AG04450 (cell line): ENCODE measurements around the gene STXBP1. TPM values are rescaled to one million over a fixed set of nuclear protein-coding genes. Genes with fewer than 3 reads are reported as not detected.

Experiments
- CTCF ChIA-PET: fragments of 300-600, 350-600 bp; formaldehyde crosslinking; extraction: SDS; loops from one replicate; lab custom pipeline; 2022; ENCODE audit warnings: antibody characterized with exemption, inconsistent platforms; lab: Charles Lee
- POLR2A ChIA-PET: fragments of 350-600 bp; formaldehyde crosslinking; extraction: SDS; loops from one replicate; lab custom pipeline; 2021; ENCODE audit warnings: antibody characterized with exemption, inconsistent platforms; lab: Yijun Ruan, JAX
- DNase-seq: peaks from one replicate; pipeline ENCODE4 v3.0.0-alpha.2; 2011; ENCODE audit warnings: low read depth, low spot score
- H3K27ac ChIP-seq: one replicate; pipeline ENCODE4 v1.5.1; 2012; ENCODE audit warnings: low read depth, low read length, control low read depth
- H3K27me3 ChIP-seq: one replicate; pipeline ENCODE4 v1.6.0; 2012; ENCODE audit warnings: low read length; ENCODE audit not compliant: control insufficient read depth, insufficient read depth
- H3K4me3 ChIP-seq: 2 replicates; pipeline ENCODE4 v1.5.1; 2011; ENCODE audit warnings: mild to moderate bottlenecking, low read depth, low read length, control low read depth
- H3K9me3 ChIP-seq: 2 replicates; pipeline ENCODE4 v1.5.1; 2012; ENCODE audit warnings: low read length; ENCODE audit not compliant: control insufficient read depth, insufficient read depth
- polyA plus RNA-seq: library from polyadenylated mRNA; depleted of rRNA; stranded (reverse); fragments of >200 nt; gene quantifications from 2 replicates; pipeline ENCODE4 v1.2.3, GENCODE V29; 2011
- TF ChIP-seq, protein P1 (sequence below): IDR thresholded peaks from 2 replicates; pipeline ENCODE4 v1.5.1; 2011; ENCODE audit warnings: low read depth, low read length, control low read depth, inconsistent platforms

The STXBP1 gene
- polyA plus RNA-seq, 1 experiment: 19.8 TPM

DNA sequence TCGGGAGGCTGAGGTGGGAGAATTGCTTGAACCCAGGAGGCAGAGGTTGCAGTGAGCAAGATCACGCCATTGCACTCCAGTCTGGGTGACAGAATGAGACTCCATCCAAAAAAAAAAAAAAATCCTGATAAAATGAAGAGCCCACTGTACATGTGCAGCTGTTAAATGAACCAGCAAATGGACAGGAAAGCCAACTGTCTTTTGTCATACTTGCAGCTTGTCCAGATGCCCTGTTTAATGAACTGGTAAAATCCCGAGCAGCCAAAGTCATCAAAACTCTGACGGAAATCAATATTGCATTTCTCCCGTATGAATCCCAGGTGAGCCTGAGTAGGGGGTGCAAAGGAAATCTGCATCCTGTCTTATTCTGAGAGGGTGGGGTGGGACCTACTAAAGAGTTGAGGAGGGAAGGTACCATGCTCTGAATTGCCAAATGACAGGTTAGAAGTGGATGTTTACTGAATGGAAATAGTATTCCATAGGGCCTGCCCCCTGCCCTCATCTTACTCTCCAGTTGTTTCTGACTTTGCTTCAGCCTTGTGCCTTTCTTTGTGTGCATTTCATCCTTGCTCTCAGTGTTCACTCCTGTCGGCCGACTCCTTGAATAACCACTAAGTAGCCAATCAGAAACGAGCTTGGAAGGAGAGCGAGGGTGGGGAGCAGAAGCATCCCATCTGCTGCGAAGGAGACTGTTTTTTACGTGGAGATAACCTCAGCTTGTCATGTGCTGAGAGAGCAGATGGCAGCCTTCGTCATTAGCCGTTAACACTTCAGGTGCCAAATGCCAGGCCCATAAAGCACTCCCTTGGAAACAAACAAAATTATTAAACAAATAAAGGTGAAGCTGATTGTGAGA is 49.0 kb downstream of the STXBP1 start:
- DNase-seq: no peak
- CTCF ChIA-PET: interaction anchor here (0.7 to 1.1 kb wide), 2 partner anchors 74 to 287 kb away, joined by 4 to 5 read pairs; partner anchors contain the start of gene TOR2A
- no peak overlapping the region for H3K27ac ChIP-seq

GRCh38 chr9:127662617-127663016 is 50.5 kb downstream of the STXBP1 start:
- CTCF ChIA-PET: no interaction called here
- no peak for DNase-seq
- Histone ChIP-seq H3K27ac (no peak overlapping the region), H3K4me3 (no peak overlapping the region), H3K9me3 (no peaks in the 10 kb centered on the region), H3K27me3 (no peaks in the 10 kb centered on the region)
- TF ChIP-seq, protein P1, sequence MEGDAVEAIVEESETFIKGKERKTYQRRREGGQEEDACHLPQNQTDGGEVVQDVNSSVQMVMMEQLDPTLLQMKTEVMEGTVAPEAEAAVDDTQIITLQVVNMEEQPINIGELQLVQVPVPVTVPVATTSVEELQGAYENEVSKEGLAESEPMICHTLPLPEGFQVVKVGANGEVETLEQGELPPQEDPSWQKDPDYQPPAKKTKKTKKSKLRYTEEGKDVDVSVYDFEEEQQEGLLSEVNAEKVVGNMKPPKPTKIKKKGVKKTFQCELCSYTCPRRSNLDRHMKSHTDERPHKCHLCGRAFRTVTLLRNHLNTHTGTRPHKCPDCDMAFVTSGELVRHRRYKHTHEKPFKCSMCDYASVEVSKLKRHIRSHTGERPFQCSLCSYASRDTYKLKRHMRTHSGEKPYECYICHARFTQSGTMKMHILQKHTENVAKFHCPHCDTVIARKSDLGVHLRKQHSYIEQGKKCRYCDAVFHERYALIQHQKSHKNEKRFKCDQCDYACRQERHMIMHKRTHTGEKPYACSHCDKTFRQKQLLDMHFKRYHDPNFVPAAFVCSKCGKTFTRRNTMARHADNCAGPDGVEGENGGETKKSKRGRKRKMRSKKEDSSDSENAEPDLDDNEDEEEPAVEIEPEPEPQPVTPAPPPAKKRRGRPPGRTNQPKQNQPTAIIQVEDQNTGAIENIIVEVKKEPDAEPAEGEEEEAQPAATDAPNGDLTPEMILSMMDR: no peak
- POLR2A ChIA-PET: interaction anchor here (0.6 kb wide), 1 partner anchor 68 kb away, joined by 3 read pairs; no protein-coding TSS in a partner anchor

More for the DNA sequence above, 49.0 kb downstream of the STXBP1 start:
- no peaks in the 10 kb centered on the region for H3K27me3 ChIP-seq
- TF ChIP-seq, protein P1: no peak
- no peaks in the 10 kb centered on the region for H3K9me3 ChIP-seq
- POLR2A ChIA-PET: no interaction called here
- no peak overlapping the region for H3K4me3 ChIP-seq

DNA sequence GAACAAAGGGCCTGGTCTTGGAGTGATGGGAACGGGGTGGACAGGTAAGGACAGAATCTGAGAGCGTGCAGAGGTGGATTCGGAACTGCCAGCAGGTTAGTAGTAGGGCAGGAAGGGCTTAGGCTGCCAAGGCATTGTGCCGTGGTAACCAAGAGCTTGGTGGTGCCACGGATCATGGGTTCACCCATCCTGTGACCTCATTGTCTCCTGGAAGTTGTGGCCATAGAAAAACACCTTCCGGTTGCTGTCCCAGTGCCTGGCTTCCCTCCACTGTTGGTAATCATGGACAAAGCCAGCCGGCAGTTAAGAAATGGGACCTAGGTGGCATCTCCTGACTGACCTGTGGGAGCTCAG is 52.2 kb downstream of the STXBP1 start:
- Histone ChIP-seq H3K9me3 (no peaks in the 10 kb centered on the region), H3K27ac (no peak overlapping the region), H3K4me3 (no peak overlapping the region), H3K27me3 (no peaks in the 10 kb centered on the region)
- CTCF ChIA-PET: no interaction called here
- DNase-seq: no peak
- TF ChIP-seq, protein P1: no peak
- POLR2A ChIA-PET: no interaction called here

DNA sequence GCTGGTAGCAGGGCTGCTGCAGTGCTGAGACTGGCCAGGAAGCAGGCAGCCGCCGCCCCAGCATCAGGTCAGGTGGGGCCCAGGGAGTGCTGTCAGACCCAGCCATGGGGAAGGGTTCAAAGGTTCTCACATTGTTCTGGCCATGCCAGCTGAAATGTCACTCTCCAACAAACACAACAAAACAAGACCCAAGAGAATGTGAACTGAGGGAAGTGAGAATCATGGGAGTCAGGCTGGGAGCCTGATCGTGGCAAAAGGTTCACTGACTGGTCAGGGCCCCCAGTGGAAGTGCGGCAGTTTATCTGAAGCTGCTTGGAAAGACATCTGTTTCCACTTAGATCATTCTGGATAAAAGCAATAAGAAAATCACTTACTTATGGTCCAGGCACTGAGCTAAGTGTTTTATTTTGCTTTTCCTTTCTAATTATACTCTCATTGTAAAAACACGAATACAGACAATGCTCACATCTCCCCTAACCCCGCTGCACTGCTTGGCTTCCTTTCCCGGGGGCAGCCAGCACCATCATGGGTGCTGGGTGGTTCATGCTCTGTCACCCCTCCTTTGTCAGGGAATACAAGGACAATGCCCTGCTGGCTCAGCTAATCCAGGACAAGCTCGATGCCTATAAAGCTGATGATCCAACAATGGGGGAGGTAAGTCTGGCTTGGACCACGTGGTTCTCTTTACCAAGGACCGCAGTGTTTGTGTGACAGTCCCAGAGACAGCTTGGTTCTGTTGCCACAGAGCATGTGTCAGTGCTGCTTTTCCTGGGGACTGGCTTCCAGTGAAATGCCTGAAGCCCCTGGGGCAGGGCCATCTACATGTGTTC is 52.8 kb downstream of the STXBP1 start:
- CTCF ChIA-PET: no interaction called here
- DNase-seq: no peak
- no peak overlapping the region for H3K27ac ChIP-seq
- POLR2A ChIA-PET: no interaction called here
- no peak overlapping the region for H3K4me3 ChIP-seq
- TF ChIP-seq, protein P1: no peak
- H3K9me3 ChIP-seq: no peaks in the 10 kb centered on the region
- H3K27me3 ChIP-seq: no peaks in the 10 kb centered on the region
